ENCODE measurements around the gene CNTNAP2. TPM values are rescaled to one million over a fixed set of nuclear protein-coding genes. Genes with fewer than 3 reads are reported as not detected.

CNTNAP2 gene
- total RNA-seq, 1 donor from 2014 or later: 1.3 TPM

- DNase-seq (ENCODE audit: low spot score): no peak
Observed at GRCh38 chr7:146661435-146661834, 544.8 kb downstream of the CNTNAP2 start.

GRCh38 chr7:146661929-146662328 is 545.3 kb downstream of the CNTNAP2 start:
- no peak for DNase-seq (ENCODE audit: low spot score)

GRCh38 chr7:146665023-146665422 is 548.4 kb downstream of the CNTNAP2 start:
- DNase-seq (ENCODE audit: low spot score): no peak

DNA sequence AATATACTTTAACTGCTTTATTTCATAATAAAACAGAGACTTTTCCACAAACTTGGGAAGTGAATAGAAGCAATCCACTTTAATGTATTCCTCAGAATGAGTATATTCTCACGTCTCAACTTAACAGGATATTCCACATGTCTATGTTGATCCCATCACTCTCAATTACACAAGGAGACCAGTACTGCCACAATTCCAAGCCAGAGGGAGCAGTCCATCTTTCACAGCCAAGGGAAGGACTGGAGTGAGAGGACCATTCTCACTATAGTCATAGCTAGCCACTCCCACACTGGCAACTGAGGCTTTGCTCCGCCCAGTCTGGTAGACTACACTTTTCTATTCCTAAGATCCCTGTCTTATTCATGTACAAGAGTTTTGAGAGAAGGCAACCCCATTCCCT is 553.9 kb downstream of the CNTNAP2 start:
- no peak for DNase-seq (ENCODE audit: low spot score)

DNA sequence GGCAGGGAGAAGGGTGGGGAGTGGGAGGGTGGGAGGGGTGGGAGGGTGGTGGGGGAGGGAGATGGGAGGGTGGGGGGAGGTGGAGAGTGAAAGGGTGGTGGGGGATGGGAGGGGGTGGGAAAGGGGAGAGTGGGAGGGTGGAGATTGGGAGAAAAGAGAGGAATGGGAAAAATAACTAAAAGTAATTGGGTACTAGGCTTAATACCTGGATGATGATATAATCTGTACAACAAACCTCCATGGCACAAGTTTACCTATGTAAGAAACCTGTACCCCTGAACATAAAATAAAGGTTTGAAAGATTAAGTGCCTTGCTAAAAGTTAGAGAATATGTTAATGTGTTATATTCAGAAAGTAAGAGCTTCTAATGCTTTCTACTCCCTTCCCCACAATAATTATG is 564.9 kb downstream of the CNTNAP2 start:
- DNase-seq (ENCODE audit: low spot score): no peak

DNA sequence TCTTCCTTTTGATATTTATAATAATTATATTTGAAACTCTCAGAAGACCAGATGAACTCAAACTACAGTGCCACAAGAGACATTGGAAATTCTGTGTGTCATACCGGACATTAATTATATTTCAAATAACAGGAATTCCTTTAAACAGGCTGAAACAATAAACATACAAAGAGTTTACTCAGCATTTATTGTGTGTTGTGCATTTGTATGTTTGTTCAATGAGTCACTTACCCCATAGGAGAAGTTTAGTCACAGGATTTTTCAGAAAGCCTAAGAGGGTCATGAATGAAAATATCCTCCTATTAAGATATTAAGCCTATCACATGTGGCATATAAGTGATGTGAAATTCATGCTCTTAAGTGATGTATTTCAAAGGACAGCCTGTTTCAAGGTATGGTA is 566.8 kb downstream of the CNTNAP2 start:
- DNase-seq (ENCODE audit: low spot score): no peak

- no peak for DNase-seq (ENCODE audit: low spot score)
Observed at GRCh38 chr7:146690987-146691386, 574.4 kb downstream of the CNTNAP2 start.

- DNase-seq (ENCODE audit: low spot score): no peak
Observed at GRCh38 chr7:146698995-146699610, 582.5 kb downstream of the CNTNAP2 start.

- no peak for DNase-seq (ENCODE audit: low spot score)
Observed at GRCh38 chr7:146700015-146700560, 583.5 kb downstream of the CNTNAP2 start.

- no peak for DNase-seq (ENCODE audit: low spot score)
Observed at GRCh38 chr7:146701166-146701565, 584.6 kb downstream of the CNTNAP2 start.

DNA sequence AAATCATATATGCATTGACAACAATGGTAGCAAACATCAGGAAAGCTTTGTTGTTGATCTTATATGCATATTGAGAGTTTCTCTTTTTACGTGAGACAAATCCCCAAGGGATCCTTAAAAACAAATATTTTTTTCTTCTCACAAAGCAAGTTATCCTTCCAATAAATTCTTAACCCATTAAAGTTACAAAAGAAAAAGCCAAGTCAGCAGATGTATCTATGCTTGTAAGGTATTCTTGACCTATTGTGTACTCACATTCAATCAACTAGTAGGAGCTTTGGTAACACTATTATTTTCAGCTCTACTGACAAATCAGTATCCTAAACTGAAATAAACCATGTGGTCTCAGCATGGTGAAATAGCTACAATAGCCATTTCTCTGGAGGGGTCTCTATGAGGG is 586.3 kb downstream of the CNTNAP2 start:
- no peak for DNase-seq (ENCODE audit: low spot score)

- DNase-seq (ENCODE audit: low spot score): no peak
Observed at GRCh38 chr7:146709451-146710027, 592.9 kb downstream of the CNTNAP2 start.

GRCh38 chr7:146713205-146713604 is 596.6 kb downstream of the CNTNAP2 start:
- no peak for DNase-seq (ENCODE audit: low spot score)

- DNase-seq (ENCODE audit: low spot score): no peak
Observed at GRCh38 chr7:146713934-146714333, 597.3 kb downstream of the CNTNAP2 start.

GRCh38 chr7:146720195-146720594 is 603.6 kb downstream of the CNTNAP2 start:
- DNase-seq (ENCODE audit: low spot score): no peak

DNA sequence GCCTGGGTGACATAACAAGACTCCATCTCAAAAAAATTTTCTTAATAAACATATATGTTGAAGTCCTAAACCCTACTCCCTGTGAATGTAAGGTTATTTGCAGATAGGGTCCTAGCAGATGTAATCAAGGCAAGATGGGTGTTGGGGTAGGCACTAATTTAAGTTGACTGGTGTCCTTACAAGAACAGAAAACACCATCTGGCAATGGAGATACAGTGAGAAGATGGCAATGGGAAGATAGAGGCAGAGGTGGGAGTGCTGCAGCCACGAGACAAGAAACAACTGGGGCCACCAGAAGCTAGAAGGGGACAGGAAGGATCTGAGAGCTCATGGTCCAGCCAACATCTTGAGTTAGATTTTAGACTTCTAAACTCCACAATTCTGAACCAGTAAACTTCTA is 606.4 kb downstream of the CNTNAP2 start:
- DNase-seq (ENCODE audit: low spot score): no peak

DNA sequence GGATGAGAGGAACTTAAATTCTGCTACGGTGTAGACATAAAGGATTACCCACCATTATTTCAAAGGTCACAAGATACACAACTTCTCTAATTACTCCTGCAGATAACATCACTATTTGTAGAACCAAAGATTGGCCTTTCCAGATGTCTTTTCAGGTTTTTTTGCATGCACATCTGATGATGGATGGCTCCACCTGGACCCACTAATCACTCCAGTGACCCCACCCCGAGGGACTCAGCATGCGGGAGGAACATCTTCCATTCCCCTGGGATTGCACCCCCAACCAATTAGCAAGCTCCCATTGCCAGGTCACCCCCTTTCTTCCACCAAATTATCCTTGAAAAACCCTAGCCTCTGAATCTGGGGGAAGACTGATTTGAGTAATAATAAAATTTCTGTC is 608.9 kb downstream of the CNTNAP2 start:
- DNase-seq (ENCODE audit: low spot score): no peak

DNA sequence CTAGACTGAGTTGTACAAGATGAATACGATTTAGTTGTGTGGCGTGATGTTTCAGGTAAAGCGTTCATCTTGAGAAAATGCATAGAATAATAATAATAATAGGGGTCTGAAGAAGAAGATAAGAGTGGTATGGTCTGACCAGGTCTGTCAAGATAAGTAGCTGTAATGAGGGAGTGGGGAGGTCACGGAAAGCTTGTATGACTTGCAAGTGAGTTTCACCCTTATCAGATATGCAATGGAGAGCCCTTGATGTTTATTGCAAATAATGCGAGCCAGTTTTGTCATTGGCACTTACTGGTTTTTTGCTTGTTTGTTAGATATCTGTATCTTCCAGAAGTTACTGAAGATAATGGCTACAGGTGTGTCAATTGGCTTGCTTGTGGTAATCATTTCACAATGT is 611.5 kb downstream of the CNTNAP2 start:
- no peak for DNase-seq (ENCODE audit: low spot score)

- DNase-seq (ENCODE audit: low spot score): no peak
Observed at GRCh38 chr7:146728611-146729010, 612.0 kb downstream of the CNTNAP2 start.

DNA sequence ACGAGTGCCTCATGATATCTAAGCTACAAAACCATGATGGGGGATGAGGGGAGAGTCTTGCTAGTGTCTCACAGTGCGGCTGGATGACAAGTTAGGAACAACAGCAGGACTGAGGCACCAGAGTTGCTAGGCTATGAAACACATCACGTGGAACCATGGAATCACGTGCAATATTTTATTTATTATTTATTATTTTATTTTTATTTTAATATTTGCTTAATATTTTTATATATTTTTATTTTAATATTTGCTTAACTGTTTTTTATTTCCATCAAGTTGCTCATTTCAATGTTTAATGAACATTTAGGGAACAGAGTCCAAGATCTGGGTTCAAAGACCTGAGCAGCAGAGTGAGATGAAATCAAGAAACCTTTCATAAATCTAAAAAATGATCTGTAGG is 614.6 kb downstream of the CNTNAP2 start:
- DNase-seq (ENCODE audit: low spot score): no peak

GRCh38 chr7:146735992-146736391 is 619.4 kb downstream of the CNTNAP2 start:
- DNase-seq (ENCODE audit: low spot score): no peak

DNA sequence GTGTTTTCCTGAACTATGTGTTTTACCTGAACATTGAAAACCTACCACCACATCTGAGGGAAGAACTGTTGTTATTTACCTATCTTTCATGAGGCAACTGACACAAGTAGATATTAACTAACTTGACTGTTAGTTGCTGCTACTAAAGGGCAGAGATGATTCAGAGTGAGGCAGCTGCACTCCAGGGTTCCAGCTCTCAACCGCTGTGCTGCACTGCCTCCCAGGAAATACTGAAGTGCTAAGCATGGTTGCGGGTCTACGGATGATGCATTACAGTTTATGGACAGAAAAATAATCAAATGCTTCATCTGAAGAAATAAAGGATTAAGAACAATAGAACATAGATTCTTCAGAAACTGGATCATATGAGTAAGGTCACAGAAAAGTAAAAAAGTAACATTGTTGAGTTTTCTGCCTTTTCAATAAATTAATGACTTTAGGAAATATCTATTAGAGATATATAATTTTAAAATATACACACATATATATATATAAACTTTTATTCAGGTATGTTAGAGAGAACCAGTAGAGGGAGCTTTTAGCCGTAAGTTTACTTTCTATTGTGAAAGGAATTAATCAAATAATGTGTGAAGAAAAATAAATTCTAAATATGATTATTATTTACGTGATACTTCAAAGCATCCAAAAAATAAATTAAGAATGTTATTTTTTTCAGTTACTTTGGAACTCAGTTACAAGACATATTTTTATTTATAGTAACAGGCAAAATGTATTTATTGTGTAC is 620.0 kb downstream of the CNTNAP2 start:
- no peak for DNase-seq (ENCODE audit: low spot score)
